BJ (cell line): ENCODE measurements around the gene CCBE1. TPM values are rescaled to one million over a fixed set of nuclear protein-coding genes. Genes with fewer than 3 reads are reported as not detected.
A peak's percentile ranks its signal among the peaks of the same experiment; 100 is the strongest.

Experiments used
- CTCF ChIA-PET: fragments of 350-600 bp; formaldehyde crosslinking; extraction: SDS; loops from one replicate; lab custom pipeline; 2021; ENCODE audit warnings: antibody characterized with exemption, inconsistent platforms; lab: Yijun Ruan, JAX
- POLR2A ChIA-PET: fragments of 300-600 bp; sonication (Branson Sonifier 250); formaldehyde crosslinking; extraction: SDS; loops from one replicate; lab custom pipeline; 2021; ENCODE audit warnings: antibody characterized with exemption; lab: Charles Lee
- DNase-seq: peaks from one replicate; pipeline ENCODE4 v3.0.0-alpha.2; 2011; ENCODE audit warnings: low read depth
- H3K27me3 ChIP-seq: 2 replicates; pipeline ENCODE4 v1.6.0; 2011; ENCODE audit warnings: low read length; ENCODE audit not compliant: control insufficient read depth, insufficient read depth
- H3K36me3 ChIP-seq: 2 replicates; pipeline ENCODE4 v1.5.1; 2011; ENCODE audit warnings: low read length; ENCODE audit not compliant: control insufficient read depth, insufficient read depth
- H3K4me3 ChIP-seq: 2 replicates; pipeline ENCODE4 v1.5.1; 2011; ENCODE audit warnings: low read depth, mild to moderate bottlenecking, control low read depth, low read length
- CTCF ChIP-seq: IDR thresholded peaks from 2 replicates; pipeline ENCODE4 v1.5.1; 2011; ENCODE audit warnings: low read depth, mild to moderate bottlenecking, control low read depth, inconsistent platforms, low read length, moderate library complexity; ENCODE audit not compliant: insufficient read depth
- polyA plus RNA-seq: library from polyadenylated mRNA; depleted of rRNA; stranded (reverse); fragments of >200 nt; gene quantifications from 2 replicates; pipeline ENCODE4 v1.2.3, GENCODE V29; 2011

Gene CCBE1
- polyA plus RNA-seq, 1 experiment = 51.2 TPM

- Histone ChIP-seq H3K4me3 (no peak overlapping the region), H3K36me3 (no peaks in the 10 kb centered on the region), H3K27me3 (no peaks in the 10 kb centered on the region)
- CTCF ChIA-PET = interaction anchor here (0.9 to 1.7 kb wide), 2 partner anchors 27 to 100 kb away, joined by 3 to 7 read pairs; partner anchors contain the start of gene CCBE1
- POLR2A ChIA-PET = no interaction called here
- no peak for TF ChIP-seq CTCF
- DNase-seq = no peak
Measured at GRCh38 chr18:59724103-59724502, 26.9 kb upstream of the CCBE1 start.

- Histone ChIP-seq H3K36me3 (no peaks in the 10 kb centered on the region), H3K27me3 (no peaks in the 10 kb centered on the region), H3K4me3 (no peak overlapping the region)
- POLR2A ChIA-PET = no interaction called here
- DNase-seq = no peak
- CTCF ChIA-PET = interaction anchor here (0.5 to 2.9 kb wide), 4 partner anchors 22 to 262 kb away, joined by 3 to 18 read pairs (median 5); partner anchors contain the start of gene CCBE1
- TF ChIP-seq CTCF = no peak
Measured at GRCh38 chr18:59721931-59722330, 24.7 kb upstream of the CCBE1 start.

GRCh38 chr18:59721211-59721610 lies 24.0 kb upstream of the CCBE1 start:
- Histone ChIP-seq H3K4me3 (no peak overlapping the region), H3K36me3 (no peaks in the 10 kb centered on the region), H3K27me3 (no peaks in the 10 kb centered on the region)
- POLR2A ChIA-PET = no interaction called here
- no peak for DNase-seq
- CTCF ChIA-PET = interaction anchor here (0.6 to 2.9 kb wide), 5 partner anchors 12 to 652 kb away, joined by 3 to 18 read pairs (median 5); partner anchors contain the start of gene CCBE1
- TF ChIP-seq CTCF = no peak

GRCh38 chr18:59719544-59720181 lies 22.4 kb upstream of the CCBE1 start:
- ChIA-PET CTCF (interaction anchor here (0.7 to 5.1 kb wide), 6 partner anchors 12 to 104 kb away, joined by 3 to 26 read pairs (median 9); partner anchors contain the start of gene CCBE1), POLR2A (interaction anchor here (1.0 kb wide), 1 partner anchor 103 kb away, joined by 3 read pairs; no protein-coding TSS in a partner anchor)
- TF ChIP-seq CTCF = no peak
- DNase-seq = peak; percentile 69
- no peaks in the 10 kb centered on the region for H3K36me3 ChIP-seq
- H3K27me3 ChIP-seq = no peaks in the 10 kb centered on the region
- H3K4me3 ChIP-seq = no peak overlapping the region

GRCh38 chr18:59718464-59719157 lies 21.4 kb upstream of the CCBE1 start:
- no peak overlapping the region for H3K4me3 ChIP-seq
- CTCF ChIA-PET = interaction anchor here (0.8 to 5.1 kb wide), 10 partner anchors 15 to 259 kb away, joined by 3 to 26 read pairs (median 4); partner anchors contain the start of gene CCBE1
- POLR2A ChIA-PET = interaction anchor here (1.0 to 1.1 kb wide), 2 partner anchors 25 to 104 kb away, joined by 3 read pairs; no protein-coding TSS in a partner anchor
- DNase-seq = no peak
- H3K36me3 ChIP-seq = no peaks in the 10 kb centered on the region
- TF ChIP-seq CTCF = no peak
- no peaks in the 10 kb centered on the region for H3K27me3 ChIP-seq
